ENCODE measurements around the gene ZNF483.
A peak's percentile ranks its signal among the peaks of the same experiment; 100 is the strongest.
"Not testable (repeated sequence)": the region's sequence is repeated elsewhere in the genome, so short reads cannot be mapped to it uniquely, and the experiment has no call there.

ZNF483 gene

GRCh38 chr9:111566234-111566633 lies 41.3 kb downstream of the ZNF483 start:
- ChIA-PET CTCF (interaction anchor here (0.7 to 1.9 kb wide), 3 partner anchors 10 to 17 kb away, joined by 3 to 4 read pairs (median 4); no protein-coding TSS in a partner anchor), POLR2A (no interaction called here)
- DNase-seq (ENCODE audit: extremely low spot score): no peak
- TF ChIP-seq CTCF (IDR thresholded peaks at IDR 0.05; ENCODE audit: control extremely low read depth, extremely low read depth, low read depth, missing control alignments): no peak

- POLR2A ChIA-PET; CTCF ChIA-PET; DNase-seq (ENCODE audit: extremely low spot score): not testable (repeated sequence)
Observed at GRCh38 chr9:111568127-111568526, 43.1 kb downstream of the ZNF483 start.

- no peak for DNase-seq (ENCODE audit: extremely low spot score)
- CTCF ChIA-PET: interaction anchor here (1.0 kb wide), 1 partner anchor 21 kb away, joined by 3 read pairs; no protein-coding TSS in a partner anchor
- TF ChIP-seq CTCF (IDR thresholded peaks at IDR 0.05; ENCODE audit: control extremely low read depth, extremely low read depth, low read depth, missing control alignments): no peak
- POLR2A ChIA-PET: no interaction called here
Observed at GRCh38 chr9:111572950-111573604, 48.1 kb downstream of the ZNF483 start.

GRCh38 chr9:111582888-111583287 lies 57.9 kb downstream of the ZNF483 start:
- POLR2A ChIA-PET: no interaction called here
- no peak for DNase-seq (ENCODE audit: extremely low spot score)

GRCh38 chr9:111586378-111586777 lies 61.4 kb downstream of the ZNF483 start:
- ChIA-PET POLR2A (no interaction called here), CTCF (no interaction called here)
- no peak for DNase-seq (ENCODE audit: extremely low spot score)
- no peak for TF ChIP-seq CTCF (IDR thresholded peaks at IDR 0.05; ENCODE audit: control extremely low read depth, extremely low read depth, low read depth, missing control alignments)

More at GRCh38 chr9:111582888-111583287, 57.9 kb downstream of the ZNF483 start:
- CTCF ChIA-PET: interaction anchor here (0.9 to 1.6 kb wide), 4 partner anchors 10 to 38 kb away, joined by 3 to 4 read pairs (median 3); no protein-coding TSS in a partner anchor
- TF ChIP-seq CTCF (IDR thresholded peaks at IDR 0.05; ENCODE audit: control extremely low read depth, extremely low read depth, low read depth, missing control alignments): no peak

GRCh38 chr9:111588846-111589245 lies 63.9 kb downstream of the ZNF483 start:
- no peak for DNase-seq (ENCODE audit: extremely low spot score)
- CTCF ChIA-PET: no interaction called here
- POLR2A ChIA-PET: no interaction called here
- no peak for TF ChIP-seq CTCF (IDR thresholded peaks at IDR 0.05; ENCODE audit: control extremely low read depth, extremely low read depth, low read depth, missing control alignments)

- CTCF ChIA-PET: interaction anchor here (0.7 to 5.3 kb wide), 18 partner anchors 9 to 1228 kb away, joined by 3 to 42 read pairs (median 3); no protein-coding TSS in a partner anchor
- DNase-seq (ENCODE audit: extremely low spot score): peak; percentile 68
- POLR2A ChIA-PET: no interaction called here
- peak; percentile 55 for TF ChIP-seq CTCF (IDR thresholded peaks at IDR 0.05; ENCODE audit: control extremely low read depth, extremely low read depth, low read depth, missing control alignments)
Observed at GRCh38 chr9:111597852-111598732, 73.1 kb downstream of the ZNF483 start.
